Ovary (tissue), 3 donors: ENCODE results near the gene TK2.

Experiments used
- EP300 ChIP-seq: sonication (generic); formaldehyde crosslinking; IDR thresholded peaks from one replicate; pipeline ENCODE4 v1.6.1; 2017; ENCODE audit warnings: antibody characterized with exemption
- POLR2A ChIP-seq: fragments of 450-650 bp; IDR thresholded peaks from one replicate; pipeline ENCODE4 v1.6.1; 2017; ENCODE audit warnings: antibody characterized with exemption, mild to moderate bottlenecking, moderate library complexity
- TF ChIP-seq, protein P1 (sequence below), 3 donors: fragments of 450-650 bp in 2 of 3; fragments of 200-600 bp in 1 of 3; IDR thresholded peaks; one replicate each; pipeline versions ENCODE4 v1.5.1 to v1.8.0; 2016 to 2022; ENCODE audit warnings: antibody characterized with exemption in 3 of 3, mild to moderate bottlenecking in 1 of 3
- donor health status: DM: no; HTN: no; CAD: no.

GRCh38 chr16:66551788-66552285, 1.9 kb upstream of the TK2 start:
- TF ChIP-seq, protein P1, sequence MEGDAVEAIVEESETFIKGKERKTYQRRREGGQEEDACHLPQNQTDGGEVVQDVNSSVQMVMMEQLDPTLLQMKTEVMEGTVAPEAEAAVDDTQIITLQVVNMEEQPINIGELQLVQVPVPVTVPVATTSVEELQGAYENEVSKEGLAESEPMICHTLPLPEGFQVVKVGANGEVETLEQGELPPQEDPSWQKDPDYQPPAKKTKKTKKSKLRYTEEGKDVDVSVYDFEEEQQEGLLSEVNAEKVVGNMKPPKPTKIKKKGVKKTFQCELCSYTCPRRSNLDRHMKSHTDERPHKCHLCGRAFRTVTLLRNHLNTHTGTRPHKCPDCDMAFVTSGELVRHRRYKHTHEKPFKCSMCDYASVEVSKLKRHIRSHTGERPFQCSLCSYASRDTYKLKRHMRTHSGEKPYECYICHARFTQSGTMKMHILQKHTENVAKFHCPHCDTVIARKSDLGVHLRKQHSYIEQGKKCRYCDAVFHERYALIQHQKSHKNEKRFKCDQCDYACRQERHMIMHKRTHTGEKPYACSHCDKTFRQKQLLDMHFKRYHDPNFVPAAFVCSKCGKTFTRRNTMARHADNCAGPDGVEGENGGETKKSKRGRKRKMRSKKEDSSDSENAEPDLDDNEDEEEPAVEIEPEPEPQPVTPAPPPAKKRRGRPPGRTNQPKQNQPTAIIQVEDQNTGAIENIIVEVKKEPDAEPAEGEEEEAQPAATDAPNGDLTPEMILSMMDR (IDR thresholded peaks at IDR 0.05), result no peak
- no peak for TF ChIP-seq POLR2A
- TF ChIP-seq EP300, result no peak
